ENCODE data around the gene COBLL1.

- TF ChIP-seq POLR2AphosphoS5 (IDR thresholded peaks at IDR 0.05; ENCODE audit: low read depth, low read length) (no peak), POLR2A (IDR thresholded peaks at IDR 0.05; ENCODE audit: low read depth, low read length) (no peak)
These were observed 178.6 kb downstream of the COBLL1 start for GRCh38 chr2:164662868-164663631.

All from GM12892 (cell line).